RPMI7951 (cell line): Measurements from ENCODE around the gene PCYT1B. TPM values are rescaled to one million over a fixed set of nuclear protein-coding genes. Genes with fewer than 3 reads are reported as not detected.
"Not testable (repeated sequence)": the region's sequence is repeated elsewhere in the genome, so short reads cannot be mapped to it uniquely, and the experiment has no call there.

ENCODE experiments used
- DNase-seq: peaks from one replicate; pipeline ENCODE4 v3.0.0-alpha.2; 2012; ENCODE audit warnings: low read depth
- total RNA-seq: library from RNA; depleted of rRNA; stranded (reverse); fragments of >200 nt; shearing (Covaris generic); gene quantifications from 2 replicates; pipeline ENCODE4 v1.2.3, GENCODE V29; 2014; rRNA removed

PCYT1B gene
- 0.39 and 0.84 TPM in 2 replicates for total RNA-seq

- peak; percentile 81 for DNase-seq
These were observed at the start of gene PCYT1B for GRCh38 chrX:24647257-24648058. Gene PCYT1B (minus strand): TSS chrX:24647347. CDS start chrX:24647105, 242 bp downstream.

- DNase-seq: no peak
These were observed 49.1 kb upstream of the PCYT1B start for GRCh38 chrX:24696294-24696693.

DNA sequence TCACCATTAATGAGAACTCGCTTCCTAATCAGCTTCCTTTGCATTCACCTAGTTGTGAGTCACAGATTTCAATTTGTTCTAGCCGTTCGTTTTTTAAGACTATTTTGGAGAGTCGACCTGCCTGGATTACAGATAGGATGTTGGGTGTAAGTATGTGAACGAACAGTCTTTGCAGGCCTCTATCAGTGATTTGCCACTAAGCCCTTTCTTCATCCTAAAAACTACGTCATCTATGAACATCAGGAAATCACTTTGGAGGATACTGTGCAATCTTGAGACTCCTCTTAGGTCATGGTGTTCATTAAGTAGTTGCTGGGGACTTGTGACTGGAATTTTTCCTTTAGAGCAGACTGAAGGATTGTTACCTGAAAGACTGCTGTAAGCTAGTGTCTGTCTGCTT lies 47.7 kb upstream of the PCYT1B start:
- DNase-seq: no peak

DNA sequence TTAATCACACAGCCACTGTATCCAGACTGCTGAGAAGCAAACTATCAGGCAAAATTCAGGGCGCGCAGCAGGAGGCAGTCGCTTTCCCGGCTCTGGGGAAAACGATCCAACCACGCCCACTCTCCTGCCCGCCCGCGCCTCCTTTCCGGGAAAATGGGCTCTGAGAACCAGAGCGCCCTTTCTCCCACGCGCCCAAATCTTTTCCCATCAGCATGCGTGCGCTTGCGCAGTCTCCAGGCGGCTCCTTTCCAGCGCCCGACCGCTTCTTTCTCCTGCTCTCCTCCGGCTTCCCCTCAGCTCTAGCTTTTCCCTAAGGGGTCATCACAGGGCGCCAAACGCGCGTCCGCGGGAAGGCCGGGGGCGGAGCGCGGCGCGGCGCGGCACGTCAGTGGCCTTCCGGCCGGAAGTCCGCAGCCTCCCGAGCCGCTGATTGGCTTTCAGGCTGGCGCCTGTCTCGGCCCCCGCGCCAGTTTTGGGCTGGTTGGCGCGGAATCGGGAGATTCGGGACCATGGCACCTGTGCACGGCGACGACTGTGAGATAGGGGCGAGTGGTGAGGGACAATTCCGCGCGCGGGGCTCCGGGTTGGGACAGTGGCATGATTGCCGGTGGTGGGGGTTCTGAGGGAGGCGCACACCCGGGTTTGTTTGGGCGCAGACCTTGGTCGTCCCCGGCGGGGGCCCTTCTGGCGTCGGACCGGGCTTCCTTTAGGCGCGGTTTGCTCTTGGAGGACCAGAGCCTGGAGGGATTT lies 46.5 kb upstream of the PCYT1B start, which contains the start of gene POLA1:
Gene POLA1 (plus strand): TSS at position 466 of the 750 bp plus-strand sequence. CDS start 44 bp downstream, at position 510.
- DNase-seq: peak; percentile 96

DNA sequence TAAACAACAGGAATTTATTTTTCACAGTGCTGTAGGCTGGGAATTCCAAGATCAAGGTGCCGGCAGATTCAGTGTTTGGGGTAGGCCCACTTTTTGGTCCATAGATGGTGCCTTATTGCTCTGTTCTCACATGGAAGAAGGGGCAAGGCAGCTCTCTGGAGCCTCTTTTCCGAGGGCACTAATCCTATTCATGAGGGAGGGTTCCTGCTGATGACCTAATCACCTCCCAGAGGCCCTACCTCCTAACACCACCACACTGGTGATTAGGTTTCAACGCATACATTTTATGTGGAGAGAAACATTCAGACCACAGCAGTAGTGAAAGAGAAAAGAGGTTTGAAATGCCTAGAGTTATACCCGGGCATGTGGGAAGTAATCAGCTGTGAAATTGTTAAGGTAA lies 45.2 kb upstream of the PCYT1B start:
- no peak for DNase-seq

GRCh38 chrX:24684048-24684447 lies 36.9 kb upstream of the PCYT1B start:
- DNase-seq: no peak

GRCh38 chrX:24682739-24683432 lies 35.7 kb upstream of the PCYT1B start:
- DNase-seq: no peak

- peak; percentile 10 for DNase-seq
These were observed 29.4 kb upstream of the PCYT1B start for GRCh38 chrX:24676403-24677024.

DNA sequence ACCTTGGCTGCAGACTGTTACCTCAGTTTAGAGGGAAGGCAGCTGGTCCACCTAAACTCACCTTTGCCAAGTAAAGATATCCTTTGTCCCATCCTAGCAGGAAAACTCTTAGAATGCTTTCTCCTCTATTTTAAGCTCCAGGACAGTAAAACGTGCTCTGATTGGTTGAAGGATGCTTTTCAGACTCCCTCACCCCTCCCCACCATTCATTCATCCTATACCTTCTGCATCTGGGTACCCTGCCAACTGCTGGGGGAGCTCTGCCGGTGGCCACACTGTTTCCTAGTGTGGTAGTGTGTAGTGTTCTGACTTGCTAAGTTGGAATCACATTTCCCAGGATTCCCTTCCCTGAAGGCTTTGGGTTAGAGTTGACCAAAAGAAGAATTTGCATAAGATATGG lies 26.3 kb upstream of the PCYT1B start:
- DNase-seq: no peak

DNA sequence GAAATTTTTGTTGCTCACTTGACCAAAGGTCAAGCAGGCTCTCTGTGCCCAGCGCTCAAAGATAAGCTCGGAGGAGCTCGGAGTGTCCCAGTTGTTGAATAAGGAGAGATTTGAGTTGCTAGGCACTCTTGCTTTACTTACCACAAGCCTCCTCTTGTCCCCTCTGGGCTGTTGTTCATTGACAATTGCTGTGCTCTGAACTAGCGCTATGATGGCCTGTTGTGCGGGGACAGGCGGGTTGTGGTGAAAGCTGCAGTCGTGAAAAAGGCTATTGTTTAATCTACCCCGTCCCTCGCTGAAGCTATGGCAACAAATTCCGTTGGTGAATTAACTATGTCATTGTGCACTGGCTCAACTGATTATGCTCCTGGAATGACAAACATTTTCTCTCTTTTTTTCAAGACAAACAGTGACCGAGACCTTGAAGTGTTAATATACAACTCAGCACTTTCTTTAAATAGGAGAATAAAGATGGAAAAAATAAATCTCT lies 25.6 kb upstream of the PCYT1B start:
- DNase-seq: peak; percentile 4

DNA sequence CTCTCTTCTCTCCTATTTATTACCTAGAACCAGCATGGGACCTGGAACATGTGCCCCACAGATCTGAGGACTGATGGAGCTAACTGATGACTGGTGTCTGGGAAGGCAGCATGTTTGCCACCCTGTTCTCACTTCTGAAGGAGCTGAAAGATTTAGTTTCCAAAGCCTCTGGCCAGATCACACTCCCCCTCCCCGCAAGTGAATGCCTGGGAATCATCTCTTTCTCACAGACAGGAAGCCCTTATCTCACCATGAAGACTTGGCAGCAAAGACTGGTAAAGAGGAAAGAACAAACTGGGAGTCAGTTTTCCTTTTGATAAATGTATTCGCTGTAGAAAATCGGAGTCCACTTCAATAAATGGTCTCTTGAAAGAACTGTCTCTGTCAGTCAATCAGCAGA lies 21.0 kb upstream of the PCYT1B start:
- DNase-seq: peak; percentile 3

GRCh38 chrX:24662352-24662751 lies 15.2 kb upstream of the PCYT1B start:
- no peak for DNase-seq

- DNase-seq: no peak
These were observed 14.1 kb upstream of the PCYT1B start for GRCh38 chrX:24661292-24661691.

- no peak for DNase-seq
These were observed 12.5 kb upstream of the PCYT1B start for GRCh38 chrX:24659646-24660045.

- DNase-seq: no peak
These were observed 12.0 kb upstream of the PCYT1B start for GRCh38 chrX:24659106-24659505.

DNA sequence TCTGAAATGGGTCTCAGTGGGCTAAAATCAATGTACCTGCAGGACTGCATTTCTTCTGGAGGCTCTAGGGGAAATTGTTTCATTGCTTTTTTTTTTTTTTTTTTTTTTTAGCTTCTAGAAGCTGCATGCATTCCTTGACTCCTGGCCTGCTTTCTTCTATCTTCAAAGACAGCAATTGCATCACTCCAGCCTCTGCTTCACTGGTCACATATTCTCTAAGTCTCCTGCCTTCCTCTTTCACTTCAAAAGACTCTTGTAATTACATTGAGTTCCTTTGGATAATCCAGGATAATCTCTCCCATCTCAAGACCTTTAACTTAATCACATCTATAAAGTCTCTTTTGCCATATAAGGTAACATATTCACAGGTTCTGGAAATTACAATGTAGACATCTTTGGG lies 11.3 kb upstream of the PCYT1B start:
- no peak for DNase-seq

- DNase-seq: no peak
These were observed 10.7 kb upstream of the PCYT1B start for GRCh38 chrX:24657671-24658386.

GRCh38 chrX:24655679-24656078 lies 8.5 kb upstream of the PCYT1B start:
- DNase-seq: not testable (repeated sequence)

DNA sequence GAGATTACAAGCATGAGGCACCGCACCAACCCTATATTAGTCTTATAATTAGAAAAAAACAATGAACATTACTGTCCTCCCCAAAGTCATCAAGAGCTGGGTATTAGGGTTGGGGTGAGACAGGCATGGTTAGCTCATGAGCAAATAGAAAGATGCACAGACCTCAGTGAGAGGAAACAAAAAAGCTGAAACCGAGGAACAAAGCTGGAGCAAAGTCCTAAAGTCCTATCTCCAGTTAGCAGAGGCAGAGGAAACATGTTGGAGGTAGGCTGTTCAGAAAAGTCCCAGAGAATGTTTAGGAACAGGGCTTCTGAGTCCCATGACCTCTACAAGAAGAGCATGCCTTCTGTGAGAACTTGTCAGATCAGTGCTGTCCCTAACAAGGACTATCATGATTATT lies 4.6 kb upstream of the PCYT1B start:
- DNase-seq: no peak

GRCh38 chrX:24648495-24648894 lies 1.3 kb upstream of the PCYT1B start:
- no peak for DNase-seq

DNA sequence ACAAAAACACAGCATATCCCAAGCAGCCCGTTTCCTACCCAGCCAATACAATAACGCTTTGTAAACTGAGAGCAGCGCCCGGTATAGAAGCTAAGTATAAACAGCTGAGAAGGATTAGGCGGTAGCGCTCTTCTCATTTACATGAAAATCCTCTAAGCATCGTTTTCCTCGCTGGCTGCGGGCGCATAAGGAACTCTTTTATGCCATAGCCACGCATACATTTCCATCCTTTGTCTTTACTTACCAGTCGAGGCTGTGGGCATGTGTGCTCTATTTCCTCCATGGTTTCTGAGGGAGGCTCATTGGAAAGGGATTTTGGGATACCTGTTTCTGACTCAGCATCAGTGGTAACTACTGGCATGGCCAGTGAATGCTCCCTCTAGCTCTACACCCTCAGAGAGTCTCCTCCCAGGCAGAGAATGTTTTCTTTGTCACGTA lies 383 bp downstream of the PCYT1B start:
- DNase-seq: peak; percentile 27
